HG02623 (cell line): ENCODE data around the gene OR51I1.

Experiments
- ATAC-seq: cut with Tn5 transposase; IDR thresholded peaks from one replicate; pipeline ENCODE4 v1.9.1; 2021; ENCODE audit warnings: moderate library complexity; ENCODE audit not compliant: unreplicated experiment

Gene OR51I1

GRCh38 chr11:5441414-5441813, at the start of gene OR51I1:
OR51I1 (minus strand) TSS chr11:5441514; CDS start chr11:5441514, 0 bp downstream.
- ATAC-seq, result no peak

DNA sequence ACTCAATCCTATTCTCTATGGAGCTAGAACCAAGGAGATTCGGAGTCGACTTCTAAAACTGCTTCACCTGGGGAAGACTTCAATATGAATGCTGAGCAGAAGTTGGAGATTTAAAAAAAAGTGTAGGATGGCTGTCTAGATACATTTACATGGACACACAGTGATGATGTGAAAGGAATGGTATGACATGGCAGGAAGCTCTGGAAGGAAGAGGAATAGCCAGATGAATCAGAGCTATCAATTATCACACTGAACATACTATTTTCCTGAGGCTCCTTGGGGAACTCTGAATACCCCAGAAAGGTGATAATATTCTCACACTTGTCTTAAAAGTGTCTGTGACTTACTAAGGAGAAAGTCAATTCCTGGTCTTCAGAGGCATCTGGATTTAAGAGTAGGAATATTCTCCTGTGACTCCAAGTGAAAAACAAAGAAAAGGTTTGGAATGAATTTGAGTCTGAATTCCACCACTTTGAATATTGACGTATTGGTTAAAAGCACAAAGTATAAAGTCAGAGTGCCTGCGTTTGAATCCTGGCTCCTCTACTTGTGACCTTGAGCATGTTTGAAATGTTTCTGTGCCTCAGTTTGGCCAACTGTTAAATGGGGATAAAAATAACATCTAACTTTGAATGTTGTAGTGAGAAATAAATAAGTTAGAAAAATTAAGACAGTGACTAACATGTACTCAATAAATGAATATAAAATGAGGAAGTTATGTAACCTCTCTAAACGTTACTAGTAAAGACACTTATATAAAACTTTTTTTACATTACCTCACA, 48.5 kb upstream of the OR51I1 start:
- no peak for ATAC-seq

DNA sequence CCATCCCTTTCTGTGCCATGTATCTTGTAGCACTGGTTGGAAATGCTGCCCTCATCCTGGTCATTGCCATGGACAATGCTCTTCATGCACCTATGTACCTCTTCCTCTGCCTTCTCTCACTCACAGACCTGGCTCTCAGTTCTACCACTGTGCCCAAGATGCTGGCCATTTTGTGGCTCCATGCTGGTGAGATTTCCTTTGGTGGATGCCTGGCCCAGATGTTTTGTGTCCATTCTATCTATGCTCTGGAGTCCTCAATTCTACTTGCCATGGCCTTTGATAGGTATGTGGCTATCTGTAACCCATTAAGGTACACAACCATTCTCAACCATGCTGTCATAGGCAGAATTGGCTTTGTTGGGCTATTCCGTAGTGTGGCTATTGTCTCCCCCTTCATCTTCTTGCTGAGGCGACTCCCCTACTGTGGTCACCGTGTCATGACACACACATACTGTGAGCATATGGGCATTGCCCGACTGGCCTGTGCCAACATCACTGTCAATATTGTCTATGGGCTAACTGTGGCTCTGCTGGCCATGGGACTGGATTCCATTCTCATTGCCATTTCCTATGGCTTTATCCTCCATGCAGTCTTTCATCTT, 47.6 kb upstream of the OR51I1 start:
- ATAC-seq, result no peak

DNA sequence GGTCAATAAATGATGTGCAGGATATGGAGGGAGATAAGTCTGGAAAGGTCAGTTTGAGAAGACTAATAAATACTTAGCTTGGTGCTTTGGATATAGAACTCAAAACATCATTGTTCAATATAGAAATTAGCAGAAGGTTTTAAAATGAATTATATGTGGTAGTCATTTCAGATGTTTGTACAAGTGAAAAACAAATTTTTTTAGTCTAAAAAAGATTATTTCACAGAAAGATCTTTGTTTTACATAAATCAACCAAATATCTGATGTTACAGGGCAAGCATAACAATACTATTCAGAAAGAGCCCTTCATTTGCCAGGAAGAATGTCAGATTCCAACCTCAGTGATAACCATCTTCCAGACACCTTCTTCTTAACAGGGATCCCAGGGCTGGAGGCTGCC, 47.1 kb upstream of the OR51I1 start, which contains the start of gene OR52D1:
OR52D1 (plus strand) TSS at position 301 of the 400 bp plus-strand sequence; CDS start at position 323, 22 bp downstream.
- ATAC-seq, result no peak

GRCh38 chr11:5486421-5486820, 45.1 kb upstream of the OR51I1 start:
- ATAC-seq, result no peak

GRCh38 chr11:5486003-5486402, 44.7 kb upstream of the OR51I1 start:
- ATAC-seq, result no peak

- no peak for ATAC-seq
Observed at GRCh38 chr11:5476186-5476819, 35.0 kb upstream of the OR51I1 start.

- no peak for ATAC-seq
Observed at GRCh38 chr11:5473921-5474320, 32.6 kb upstream of the OR51I1 start.

DNA sequence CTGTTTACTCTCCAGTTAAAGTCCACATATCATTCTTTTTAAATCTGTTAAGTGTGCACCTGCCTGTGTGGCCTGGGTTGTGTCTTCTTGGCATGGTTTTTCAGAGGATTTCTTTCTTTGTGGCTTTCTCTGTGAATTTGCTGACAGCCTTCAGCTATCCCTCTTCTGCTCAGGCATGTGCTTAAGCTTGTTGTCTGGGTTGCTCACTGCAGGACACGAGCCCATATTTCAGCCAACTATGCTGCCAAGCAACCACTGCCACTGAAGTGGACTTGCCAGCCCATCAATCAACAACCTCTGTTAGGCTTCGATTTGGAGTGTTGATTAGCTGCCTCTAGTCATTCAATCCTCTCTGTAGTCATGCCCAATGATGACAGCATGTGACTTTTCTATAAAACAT, 26.2 kb upstream of the OR51I1 start:
- ATAC-seq, result no peak

GRCh38 chr11:5460983-5461621, 19.8 kb upstream of the OR51I1 start:
- no peak for ATAC-seq

- no peak for ATAC-seq
Observed at GRCh38 chr11:5449432-5449831, 8.1 kb upstream of the OR51I1 start.

- no peak for ATAC-seq
Observed at GRCh38 chr11:5449023-5449422, 7.7 kb upstream of the OR51I1 start, which contains the start of gene OR51I2. OR51I2 (plus strand) TSS chr11:5449323; CDS start chr11:5453489, 4,166 bp downstream.

DNA sequence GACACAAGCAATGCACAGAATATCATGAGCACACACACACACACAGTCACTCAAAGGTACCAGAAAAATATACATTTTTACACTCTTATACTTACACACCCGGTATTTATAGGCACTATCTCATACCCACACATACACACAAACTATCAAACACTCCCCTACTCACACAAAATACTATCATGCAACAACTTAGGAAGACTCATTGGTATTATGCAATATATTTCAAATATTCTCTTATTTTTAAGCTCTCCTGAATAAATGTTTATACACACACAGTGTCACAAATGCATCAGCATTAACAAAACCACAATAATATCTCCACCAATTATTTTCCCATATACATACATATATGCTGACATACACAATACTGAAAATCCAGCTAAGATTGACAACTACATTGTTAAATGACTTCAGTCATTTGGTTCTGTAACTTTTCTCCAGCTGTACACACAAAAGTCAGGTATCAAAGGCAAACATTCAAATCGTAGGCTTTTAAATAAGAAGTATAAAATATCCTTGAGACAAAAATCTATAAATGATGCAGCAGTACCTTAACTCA, 2.6 kb upstream of the OR51I1 start:
- ATAC-seq, result no peak

DNA sequence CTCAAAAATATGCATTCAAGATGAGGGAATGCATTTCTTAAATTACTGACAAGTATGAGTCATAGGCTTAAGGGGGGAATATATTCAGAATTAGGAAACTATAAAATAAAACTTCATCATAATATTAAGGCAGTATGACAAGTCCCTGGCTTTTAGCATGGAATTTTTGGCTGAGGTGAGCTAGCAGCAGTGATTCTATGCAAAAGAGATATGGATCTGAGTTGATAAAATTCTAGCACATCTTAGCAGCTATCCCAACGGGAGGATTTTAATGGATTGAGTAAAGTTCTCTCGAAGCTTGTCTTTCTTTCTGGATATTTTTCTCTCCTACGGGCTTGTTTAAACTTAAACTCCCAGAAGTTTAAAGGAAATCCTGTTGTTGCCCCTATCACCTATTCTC, 18.2 kb downstream of the OR51I1 start:
- no peak for ATAC-seq

- ATAC-seq, result no peak
Observed at GRCh38 chr11:5421811-5422210, 19.5 kb downstream of the OR51I1 start, which contains the start of gene OR51Q1. OR51Q1 (plus strand) TSS chr11:5422111; CDS start chr11:5422201, 90 bp downstream.

DNA sequence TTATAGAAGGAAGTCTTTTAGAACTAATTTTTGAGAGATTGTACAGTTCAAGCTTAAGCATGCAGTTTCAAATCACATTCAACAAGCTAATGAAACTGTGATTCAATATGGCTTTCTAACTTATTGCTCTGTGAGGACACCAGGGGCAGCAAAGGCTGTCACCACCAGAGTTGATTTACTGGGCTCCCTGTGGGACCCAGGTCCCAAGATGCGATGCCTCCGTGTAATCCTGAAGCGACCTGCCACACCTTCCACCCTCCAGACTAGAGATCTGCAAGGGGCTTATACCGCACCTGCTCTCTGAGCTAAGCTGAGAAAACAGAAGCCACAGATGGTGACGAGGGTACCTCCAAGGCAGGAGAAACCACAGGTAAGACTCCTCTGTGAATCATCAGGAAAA, 20.3 kb downstream of the OR51I1 start:
- no peak for ATAC-seq

DNA sequence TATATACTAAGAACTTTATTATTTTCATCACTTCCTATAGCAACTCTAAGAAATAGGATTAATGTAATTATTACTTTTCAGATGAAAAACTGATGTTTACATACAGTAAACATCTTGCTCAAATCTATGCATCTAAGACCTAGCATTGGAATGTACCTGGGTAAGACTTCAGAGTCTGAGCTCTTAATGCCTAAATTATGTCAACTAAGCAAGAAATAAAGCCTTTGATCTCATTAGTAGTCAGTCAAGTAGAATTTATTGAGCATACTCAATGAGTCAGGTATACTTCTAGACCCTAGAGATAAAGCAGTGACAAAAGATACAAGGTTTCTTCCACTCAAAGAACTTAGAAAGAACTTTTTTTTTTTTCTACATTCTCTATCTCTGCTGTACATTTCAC, 36.1 kb downstream of the OR51I1 start:
- ATAC-seq, result no peak

DNA sequence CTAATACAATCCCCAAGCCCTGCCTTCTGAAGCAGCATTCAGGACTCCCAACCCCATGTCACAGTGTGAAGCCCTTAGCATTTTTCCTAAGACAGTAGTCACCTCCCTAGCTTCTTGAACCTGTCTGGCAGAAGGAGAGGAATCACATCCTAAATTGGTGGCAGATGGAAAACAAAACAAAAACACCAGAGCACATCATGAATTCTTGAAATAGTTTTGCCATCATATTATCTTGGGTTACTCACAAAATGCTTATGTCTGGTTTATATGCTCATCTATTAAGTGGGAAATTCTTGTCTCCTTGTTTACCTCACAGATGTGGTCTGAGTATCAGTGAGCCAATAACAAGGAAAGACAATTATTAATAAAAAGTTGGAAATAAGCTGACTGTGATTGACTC, 42.4 kb downstream of the OR51I1 start:
- ATAC-seq, result no peak

DNA sequence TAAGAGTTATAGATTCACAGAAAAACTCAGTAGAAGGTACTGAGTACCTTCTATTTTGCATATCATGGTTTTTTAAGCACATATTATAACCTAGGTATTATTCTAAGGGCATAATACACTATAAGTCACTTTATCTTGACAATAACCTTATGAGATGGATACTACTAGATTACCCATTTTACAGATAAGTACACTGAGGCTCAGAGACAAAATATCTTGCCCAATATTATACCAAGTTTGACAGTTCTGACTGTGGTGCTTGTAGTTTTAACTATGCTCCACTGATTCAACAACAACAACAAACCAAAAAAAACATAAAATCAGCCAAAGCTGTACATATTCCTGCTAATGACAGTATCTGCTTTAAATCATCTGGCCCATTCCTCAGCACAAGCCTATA, 47.2 kb downstream of the OR51I1 start:
- no peak for ATAC-seq
